ENCODE measurements around the gene ENDOD1. TPM values are rescaled to one million over a fixed set of nuclear protein-coding genes. Genes with fewer than 3 reads are reported as not detected.

Gene ENDOD1
- polyA plus RNA-seq, 2 of the 4 experiments (the other 2 are of a cell fraction), result 8.3 to 8.8 TPM

GRCh38 chr11:95086836-95087570, 2.6 kb upstream of the ENDOD1 start:
- Histone ChIP-seq H3K4me1 (peaks cover 6% of the 10 kb centered on the region; the same call in 1 of the 3 replicates), H3K4me3 (no peak overlapping the region), H3K9me3 (no peaks in the 10 kb centered on the region), H3K4me2 (no peak overlapping the region), H3K27ac (no peak overlapping the region)
- ATAC-seq, result no peak
- TF ChIP-seq FOSB (CRISPR knock-in tag; IDR thresholded peaks at IDR 0.05), result no peak
- POLR2A ChIA-PET, result no interaction called here
- CTCF ChIA-PET, result interaction anchor here (1.1 kb wide), 1 partner anchor 14 kb away, joined by 3 read pairs; no protein-coding TSS in a partner anchor
- 89% methylated on average over 1 of the region's 1 CpG for WGBS (ENCODE audit: missing lambda C conversion rate)
- DNase-seq (ENCODE audit: low read depth in 1 of 2, low spot score in 1 of 2), result no peak
- FAIRE-seq, result no peak

GRCh38 chr11:95088946-95089619, 563 bp upstream of the ENDOD1 start:
- 43% methylated on average over 12 of the region's 27 CpGs for WGBS (ENCODE audit: missing lambda C conversion rate)
- ChIA-PET POLR2A (interaction anchor here (0.6 to 2.2 kb wide), 4 partner anchors 14 to 768 kb away, joined by 3 to 29 read pairs (median 6); partner anchors contain the start of gene SRSF8), CTCF (interaction anchor here (0.6 to 1.6 kb wide), 3 partner anchors 16 to 684 kb away, joined by 3 to 7 read pairs (median 5); no protein-coding TSS in a partner anchor)
- peak overlapping the region; percentile 84 for H3K4me2 ChIP-seq
- H3K4me3 ChIP-seq, result peak overlapping the region; percentile 80
- no peaks in the 10 kb centered on the region for H3K9me3 ChIP-seq
- 0 out of 2 replicates have a peak, but pooled peaks have one; percentile 30 for TF ChIP-seq MAX (IDR thresholded peaks at IDR 0.05)
- TF ChIP-seq JUNB (IDR thresholded peaks at IDR 0.05), result no peak
- peak; percentile 78 to 79 for ATAC-seq
- peaks cover 24% of the 10 kb centered on the region for H3K4me1 ChIP-seq
- peak overlapping the region; percentile 84 to 96 for H3K27ac ChIP-seq
- FAIRE-seq, result no peak
- peak in 1 of 2 experiments; percentile 11 for DNase-seq (ENCODE audit: low read depth in 1 of 2, low spot score in 1 of 2)

- ATAC-seq, result no peak
- H3K4me3 ChIP-seq, result no peak overlapping the region
- CTCF ChIA-PET, result interaction anchor here (1.0 to 4.6 kb wide), 5 partner anchors 8 to 51 kb away, joined by 3 to 17 read pairs (median 6); partner anchors contain the start of gene SRSF8
These were observed 2.1 kb downstream of the ENDOD1 start for GRCh38 chr11:95091663-95092180.

GRCh38 chr11:95092549-95093324, 3.1 kb downstream of the ENDOD1 start:
- ATAC-seq (peak in 1 of 2 experiments; percentile 51; a peak in 3 of 6 replicates), FAIRE-seq (no peak), DNase-seq (ENCODE audit: low read depth in 1 of 2, low spot score in 1 of 2) (peak; percentile 41 to 46)
- H3K27ac ChIP-seq, result peak overlapping the region in 1 of 2 experiments; percentile 65; a peak in 4 of 6 replicates
- ChIA-PET CTCF (interaction anchor here (0.7 to 4.6 kb wide), 6 partner anchors 7 to 352 kb away, joined by 3 to 17 read pairs (median 5); partner anchors contain the start of gene SRSF8), POLR2A (no interaction called here)
- 32% methylated on average over 5 of the region's 5 CpGs for WGBS (ENCODE audit: missing lambda C conversion rate)
- TF ChIP-seq CTCF (IDR thresholded peaks at IDR 0.05) (peak; percentile 8; the same call in 1 of the 3 replicates), CHD2 (IDR thresholded peaks at IDR 0.05; ENCODE audit: low read length, partially characterized antibody) (no peak)
- no peak overlapping the region for H3K4me3 ChIP-seq
- H3K4me1 ChIP-seq, result peaks cover 24% of the 10 kb centered on the region
- H3K4me2 ChIP-seq, result peak overlapping the region; percentile 55
- H3K9me3 ChIP-seq, result no peaks in the 10 kb centered on the region

More at GRCh38 chr11:95091663-95092180, 2.1 kb downstream of the ENDOD1 start:
- no peak overlapping the region for H3K4me2 ChIP-seq
- DNase-seq (ENCODE audit: low read depth in 1 of 2, low spot score in 1 of 2), result no peak
- POLR2A ChIA-PET, result no interaction called here
- peaks cover 24% of the 10 kb centered on the region for H3K4me1 ChIP-seq
- FAIRE-seq, result no peak
- H3K27ac ChIP-seq, result no peak overlapping the region
- TF ChIP-seq FOSB (CRISPR knock-in tag; IDR thresholded peaks at IDR 0.05), result no peak
- no peak for TF ChIP-seq TP53 (CRISPR knock-in tag; IDR thresholded peaks at IDR 0.05)
- no peaks in the 10 kb centered on the region for H3K9me3 ChIP-seq

GRCh38 chr11:95093548-95093947, 3.9 kb downstream of the ENDOD1 start:
- Histone ChIP-seq H3K4me1 (peaks cover 24% of the 10 kb centered on the region), H3K4me3 (no peak overlapping the region), H3K27ac (peak overlapping the region in 1 of 2 experiments; percentile 65; a peak in 3 of 6 replicates), H3K9me3 (no peaks in the 10 kb centered on the region), H3K4me2 (peak overlapping the region; percentile 55)
- CTCF ChIA-PET, result interaction anchor here (0.7 to 4.6 kb wide), 4 partner anchors 8 to 353 kb away, joined by 3 to 17 read pairs (median 6); partner anchors contain the start of gene SRSF8
- DNase-seq (ENCODE audit: low read depth in 1 of 2, low spot score in 1 of 2) (no peak), FAIRE-seq (no peak), ATAC-seq (no peak)
- TF ChIP-seq CBX2 (IDR thresholded peaks at IDR 0.05; ENCODE audit: borderline replicate concordance, low read depth) (no peak), TP53 (CRISPR knock-in tag; IDR thresholded peaks at IDR 0.05) (no peak), RARB (CRISPR knock-in tag; IDR thresholded peaks at IDR 0.05) (no peak), HES2 (IDR thresholded peaks at IDR 0.05) (no peak)
- POLR2A ChIA-PET, result no interaction called here
- 96% methylated on average over 3 of the region's 3 CpGs for WGBS (ENCODE audit: missing lambda C conversion rate)

Measured in A549 (cell line).